Stimulated activated CD8-positive, alpha-beta memory T cell treated with anti-CD3 and anti-CD28 coated beads, Interleukin-4, amount 100 ng/mL, for 1 hour (primary cell): Measurements from ENCODE around the gene ING2.
"Not testable (repeated sequence)": the region's sequence is repeated elsewhere in the genome, so short reads cannot be mapped to it uniquely, and the experiment has no call there.

Experiments
- DNase-seq, 2 donors: peaks; one replicate each; pipeline ENCODE4 v3.0.0-alpha.2; 2020; ENCODE audit warnings: low read depth in 2 of 2, low spot score in 1 of 2

The ING2 gene

DNA sequence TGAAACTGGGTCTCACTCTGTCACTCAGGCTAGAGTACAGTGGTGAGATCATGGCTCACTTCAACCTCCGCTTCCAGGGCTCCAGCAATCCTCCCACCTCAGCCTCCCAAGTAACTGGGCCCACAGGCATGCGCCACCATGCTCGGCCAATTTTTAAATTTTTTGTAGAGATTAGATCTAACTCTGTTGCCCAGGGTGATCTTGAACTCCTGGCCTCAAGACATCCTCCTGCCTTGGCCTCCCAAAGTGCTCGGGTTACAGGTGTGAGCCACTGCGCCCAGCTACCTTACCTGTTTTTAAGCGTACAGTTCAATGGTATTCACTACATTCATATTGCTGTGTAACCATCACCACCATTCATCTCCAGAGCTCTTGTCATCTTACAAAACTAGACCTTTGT, 41.5 kb downstream of the ING2 start:
- no peak for DNase-seq

DNA sequence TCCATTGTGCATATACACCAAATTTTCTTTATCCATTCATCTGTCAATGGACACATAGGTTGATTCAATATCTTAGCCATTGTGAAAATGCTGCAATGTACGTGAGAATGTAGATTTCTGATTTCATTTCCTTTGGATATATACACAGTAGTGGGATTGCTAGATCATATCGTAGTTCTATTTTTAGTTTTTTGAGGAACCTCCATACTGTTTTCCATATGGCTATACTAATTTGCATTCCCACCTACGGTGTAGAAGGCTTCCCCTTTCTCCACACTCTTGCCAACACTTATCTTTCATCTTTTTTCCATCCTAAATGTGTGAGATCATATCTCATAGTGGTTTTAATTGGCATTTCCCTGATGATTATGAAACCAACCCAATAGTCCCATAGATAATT, 43.4 kb downstream of the ING2 start:
- no peak for DNase-seq

DNA sequence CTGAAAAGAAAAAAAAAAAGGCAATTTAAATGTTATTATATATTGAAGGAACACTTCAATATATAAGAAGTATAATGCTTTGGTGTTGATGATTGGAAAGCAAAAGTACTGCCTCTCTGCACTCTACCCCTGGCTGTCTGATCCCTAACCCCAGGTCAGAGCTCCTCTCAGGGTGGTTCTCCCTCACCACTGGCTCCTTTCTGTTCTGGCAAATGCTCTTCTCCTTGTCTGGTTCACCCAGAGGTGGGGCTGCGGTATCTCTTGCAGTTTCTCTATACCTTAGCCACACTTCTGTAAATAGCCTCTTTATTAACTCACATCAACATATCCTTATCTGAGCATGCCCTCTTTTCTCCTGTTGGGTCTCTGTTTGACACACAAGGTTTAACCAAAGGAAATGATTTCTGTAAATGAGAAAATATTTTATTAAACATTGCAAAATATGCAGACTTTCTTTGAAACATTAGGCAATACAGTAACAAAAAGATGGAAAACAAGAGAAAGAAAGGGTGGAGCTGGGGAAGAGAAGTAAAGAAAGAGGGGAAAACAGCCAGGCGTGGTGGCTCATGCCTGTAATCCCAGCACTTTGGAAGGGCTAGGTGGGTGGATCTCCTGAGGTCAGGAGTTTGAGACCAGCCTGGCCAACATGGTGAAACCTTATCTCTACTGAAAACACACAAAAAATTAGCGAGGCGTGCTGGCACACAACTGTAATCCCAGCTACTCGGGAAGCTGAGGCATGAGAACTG, 45.7 kb downstream of the ING2 start:
- DNase-seq, result no peak

DNA sequence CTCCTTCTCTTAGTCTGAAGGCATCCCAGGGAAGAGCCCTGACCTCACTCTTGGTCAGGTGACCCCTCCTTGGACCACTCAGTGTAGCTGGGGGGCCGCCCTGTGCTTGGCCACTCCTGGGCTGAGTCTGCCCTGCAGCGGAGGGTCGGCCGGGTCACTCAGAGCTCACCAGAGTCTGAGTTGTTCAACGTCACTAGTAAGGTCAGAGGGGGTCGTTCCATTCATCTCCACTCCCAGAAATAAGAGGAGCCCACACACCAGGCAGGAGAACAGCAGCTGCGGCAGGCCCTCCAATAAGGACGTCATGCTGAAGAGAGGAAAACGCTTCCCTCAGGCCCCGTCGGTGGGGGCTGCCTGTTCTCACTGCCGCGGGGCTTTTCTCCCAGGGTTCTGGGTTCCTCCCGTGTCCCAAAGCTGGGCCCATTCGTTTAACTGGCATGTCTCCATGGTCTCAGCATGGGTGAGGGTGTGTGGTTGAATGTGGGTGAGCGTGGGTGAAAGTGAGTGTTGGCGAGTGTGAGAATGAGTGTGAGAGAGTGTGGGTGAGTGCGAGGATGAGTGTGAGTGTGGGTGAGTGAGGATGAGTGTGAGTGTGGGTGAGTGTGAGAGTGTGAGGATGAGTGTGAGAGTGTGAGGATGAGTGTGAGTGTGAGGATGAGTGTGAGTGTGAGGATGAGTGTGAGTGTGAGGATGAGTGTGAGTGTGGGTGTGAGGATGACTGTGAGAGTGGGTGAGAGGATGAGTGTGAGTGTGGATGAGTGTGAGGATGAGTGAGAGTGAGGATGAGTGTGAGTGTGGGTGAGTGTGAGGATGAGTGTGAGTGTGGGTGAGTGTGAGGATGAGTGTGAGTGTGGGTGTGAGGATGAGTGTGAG, 47.7 kb downstream of the ING2 start:
- DNase-seq, result no peak

DNA sequence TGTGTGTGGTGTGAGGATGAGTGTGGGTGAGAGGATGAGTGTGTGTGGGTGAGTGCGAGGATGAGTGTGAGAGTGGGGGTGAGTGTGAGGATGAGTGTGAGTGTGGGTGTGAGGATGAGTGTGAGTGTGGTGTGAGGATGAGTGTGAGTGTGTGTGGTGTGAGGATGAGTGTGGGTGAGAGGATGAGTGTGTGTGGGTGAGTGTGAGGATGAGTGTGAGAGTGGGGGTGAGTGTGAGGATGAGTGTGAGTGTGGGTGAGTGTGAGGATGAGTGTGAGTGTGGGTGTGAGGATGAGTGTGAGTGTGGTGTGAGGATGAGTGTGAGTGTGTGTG, 48.3 kb downstream of the ING2 start:
- DNase-seq, result not testable (repeated sequence)

DNA sequence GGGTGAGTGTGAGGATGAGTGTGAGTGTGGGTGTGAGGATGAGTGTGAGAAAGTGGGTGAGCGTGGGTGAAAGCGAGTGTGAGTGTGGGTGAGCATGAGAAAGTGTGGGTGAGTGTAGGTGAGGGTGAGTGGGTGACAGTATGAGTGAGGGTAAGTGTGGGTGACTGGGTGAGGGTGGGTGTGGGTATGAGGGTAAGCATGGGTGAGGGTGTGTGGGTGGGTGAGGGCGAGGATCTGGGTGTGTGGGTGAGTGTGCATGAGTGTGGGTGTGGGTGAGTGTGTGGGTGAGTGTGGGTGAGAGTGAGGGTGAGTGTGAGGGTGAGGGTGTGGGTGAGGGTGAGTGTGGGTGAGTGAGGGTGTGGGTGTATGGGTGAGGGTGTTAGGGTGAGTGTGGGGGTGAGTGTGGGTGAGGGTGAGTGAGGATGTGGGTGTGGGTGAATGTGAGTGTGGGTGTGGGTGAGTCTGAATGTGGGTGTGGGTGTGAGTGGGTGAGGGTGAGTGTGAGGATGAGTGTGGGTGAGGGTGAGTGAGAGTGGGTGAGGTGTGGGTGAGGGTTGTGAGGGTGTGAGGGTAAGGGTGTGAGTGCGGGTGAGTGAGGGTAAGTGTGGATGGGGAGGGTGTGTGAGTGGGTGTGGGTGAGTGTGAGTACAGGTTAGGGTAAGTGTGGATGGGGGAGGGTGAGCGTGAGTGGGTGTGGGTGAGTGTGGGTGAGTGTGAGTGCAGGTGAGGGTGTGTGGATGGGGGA, 48.9 kb downstream of the ING2 start:
- DNase-seq, result no peak

DNA sequence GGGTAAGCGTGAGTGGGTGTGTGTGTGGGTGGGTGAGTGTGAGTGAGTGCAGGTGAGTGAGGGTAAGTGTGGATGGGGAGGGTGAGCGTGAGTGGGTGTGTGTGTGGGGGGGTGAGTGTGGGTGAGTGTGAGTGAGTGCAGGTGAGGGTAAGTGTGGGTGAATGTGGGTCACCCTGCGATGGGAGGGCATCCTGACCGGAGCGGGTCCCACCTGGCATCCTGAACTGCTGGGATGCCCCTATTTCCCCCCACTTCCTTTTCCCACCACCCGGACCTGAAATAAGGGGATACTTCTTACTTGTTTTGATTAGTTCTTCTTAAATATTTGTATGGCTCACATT, 49.5 kb downstream of the ING2 start:
- DNase-seq, result no peak

DNA sequence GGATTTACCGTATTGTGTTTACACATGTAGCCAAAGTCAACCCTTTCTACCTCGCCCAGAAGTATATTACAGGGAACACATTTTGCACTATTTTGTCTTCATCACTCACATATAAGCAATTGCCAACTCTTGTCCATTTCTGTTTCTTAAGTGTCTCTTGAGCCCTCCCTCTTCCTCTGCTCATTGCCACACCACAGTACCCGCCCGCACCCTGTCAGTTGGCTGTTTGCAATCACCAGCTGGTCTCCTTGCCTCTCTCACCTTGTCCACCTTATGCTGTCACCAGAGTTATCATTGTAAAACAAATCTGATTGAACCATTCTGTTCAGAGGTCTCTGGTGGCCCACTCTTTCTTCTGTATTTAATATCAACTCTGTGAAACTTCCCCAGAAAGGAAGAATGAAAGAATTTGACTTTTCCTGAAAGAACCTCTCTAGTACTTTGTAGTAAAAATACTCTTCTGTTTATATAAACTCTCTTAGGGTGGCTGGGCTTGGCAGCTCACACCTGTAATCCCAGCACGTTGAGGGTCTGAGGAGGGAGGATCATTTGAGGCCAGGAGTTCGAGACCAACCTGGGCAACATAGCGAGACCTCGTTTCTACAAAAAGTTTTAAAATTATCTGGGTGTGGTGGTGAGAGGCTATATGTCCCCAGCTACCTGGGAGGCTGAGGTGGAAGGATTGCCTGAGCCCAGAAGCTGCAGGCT, 50.2 kb downstream of the ING2 start:
- DNase-seq, result no peak

DNA sequence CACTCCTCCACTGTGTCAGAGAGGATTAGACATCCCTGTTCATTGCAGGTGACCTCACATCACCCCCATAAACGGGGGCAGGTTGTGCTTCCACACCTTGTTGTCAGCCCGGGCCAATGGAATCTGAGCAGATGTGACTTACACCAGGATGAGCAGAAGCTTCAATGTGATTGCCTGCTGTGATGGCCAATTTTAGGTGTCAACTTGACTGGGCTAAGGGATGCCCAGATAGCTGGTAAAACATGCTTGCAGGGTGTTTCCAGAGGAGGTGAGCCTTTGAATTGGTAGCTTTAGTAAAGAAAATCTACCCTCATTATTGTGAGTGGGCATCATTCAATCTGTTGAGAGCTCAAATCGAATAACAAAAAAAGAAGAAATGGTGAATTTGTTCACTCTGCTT, 52.1 kb downstream of the ING2 start:
- DNase-seq, result no peak

DNA sequence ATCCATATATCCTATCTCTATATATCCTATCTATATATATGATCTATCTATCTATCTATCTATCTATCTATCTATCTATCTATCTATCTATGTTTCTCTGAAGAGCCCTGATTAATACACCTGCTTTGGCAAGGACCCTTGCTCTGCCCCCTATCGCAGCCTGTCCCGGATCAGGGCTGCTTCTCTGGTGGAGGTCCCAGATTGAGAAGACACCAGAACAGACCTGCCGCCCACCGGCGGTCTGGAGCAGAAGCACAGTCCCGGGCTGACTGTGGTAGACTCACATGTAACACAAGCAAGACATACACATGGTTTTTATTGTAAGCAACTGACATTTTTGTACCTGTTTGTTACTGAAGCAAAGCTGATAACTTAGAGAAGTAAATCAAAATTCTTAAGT, 52.8 kb downstream of the ING2 start:
- DNase-seq, result no peak

DNA sequence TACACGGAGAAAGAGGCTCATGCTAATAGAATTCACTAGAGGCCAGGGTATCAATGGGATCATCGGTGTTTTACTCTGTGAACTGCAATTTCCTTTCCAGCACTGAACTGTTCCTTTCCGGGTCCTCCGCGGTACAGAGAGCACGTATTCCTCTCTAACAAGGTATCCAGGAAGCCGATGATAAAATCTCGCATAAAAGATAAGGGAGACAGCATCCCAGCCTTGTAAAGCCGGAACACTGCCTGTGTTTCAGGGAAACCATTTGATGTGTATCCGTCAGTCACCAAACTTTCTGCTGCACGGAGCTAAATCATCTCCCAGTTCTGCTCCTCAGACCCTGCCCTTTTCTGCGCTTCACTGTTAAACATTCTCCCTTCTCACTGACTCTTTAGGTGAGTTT, 54.0 kb downstream of the ING2 start:
- DNase-seq, result no peak

DNA sequence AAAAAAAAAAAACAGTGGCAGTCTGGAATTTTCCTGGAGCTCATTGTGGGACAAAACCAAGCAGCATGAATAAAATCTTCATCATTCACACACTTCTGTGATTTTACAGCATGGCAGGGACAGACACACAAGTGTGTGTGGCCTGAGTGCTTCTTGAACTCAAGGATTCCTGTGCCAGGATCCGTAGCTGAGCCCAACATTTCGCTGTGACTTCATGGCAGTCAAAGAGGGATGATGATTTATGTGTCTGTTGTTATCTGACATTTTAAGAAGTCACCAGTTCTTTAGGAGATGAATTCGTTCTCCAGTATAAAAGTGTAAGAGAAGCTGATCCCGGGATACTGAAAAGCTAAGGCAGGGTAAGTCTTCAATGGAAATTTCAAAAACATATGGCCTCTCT, 57.0 kb downstream of the ING2 start:
- DNase-seq, result no peak
